ENCODE measurements around the gene COL19A1.

Gene COL19A1

DNA sequence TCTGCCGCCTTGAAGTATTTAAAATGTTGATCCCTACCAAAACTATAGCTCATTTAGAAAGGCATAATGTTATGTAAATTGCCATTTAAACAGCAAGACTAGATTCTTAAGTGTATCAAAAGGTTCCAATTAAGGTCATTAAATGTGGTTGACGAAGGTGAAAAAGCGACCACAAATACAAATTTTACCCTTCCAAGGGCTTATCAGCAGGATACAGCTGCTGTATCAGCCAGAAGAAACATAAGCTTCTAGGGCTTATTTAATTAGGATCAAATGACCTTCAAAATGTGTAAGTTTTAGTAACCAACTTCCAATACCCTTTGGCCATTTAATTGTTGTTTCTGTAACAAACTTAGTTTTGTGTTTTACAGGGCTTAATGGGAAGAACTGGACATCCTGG lies 296.6 kb downstream of the COL19A1 start:
- in situ Hi-C loops (cut with MboI; ENCODE audit: low sequenced_read_pairs): no loop called here

DNA sequence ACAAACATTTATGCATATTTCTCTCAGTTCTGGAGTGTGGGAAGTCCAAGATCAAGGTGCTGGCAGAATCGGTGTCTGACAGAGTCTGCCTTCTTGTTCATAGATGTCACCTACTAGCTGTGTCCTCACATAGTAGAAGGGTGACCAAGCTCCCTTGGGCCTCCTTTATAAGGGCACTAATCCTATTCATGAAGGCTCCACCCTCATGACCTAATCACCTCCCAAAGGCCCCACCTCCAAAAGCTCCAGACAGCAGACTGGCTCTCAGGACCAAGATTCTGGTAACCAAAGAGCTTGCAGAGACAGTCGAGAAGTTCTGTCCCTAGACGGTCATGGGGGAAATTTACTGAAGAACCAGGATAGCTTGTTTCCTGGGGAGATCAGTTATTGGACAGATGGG lies 297.4 kb downstream of the COL19A1 start:
- in situ Hi-C loops (cut with MboI; ENCODE audit: low sequenced_read_pairs): no loop called here

DNA sequence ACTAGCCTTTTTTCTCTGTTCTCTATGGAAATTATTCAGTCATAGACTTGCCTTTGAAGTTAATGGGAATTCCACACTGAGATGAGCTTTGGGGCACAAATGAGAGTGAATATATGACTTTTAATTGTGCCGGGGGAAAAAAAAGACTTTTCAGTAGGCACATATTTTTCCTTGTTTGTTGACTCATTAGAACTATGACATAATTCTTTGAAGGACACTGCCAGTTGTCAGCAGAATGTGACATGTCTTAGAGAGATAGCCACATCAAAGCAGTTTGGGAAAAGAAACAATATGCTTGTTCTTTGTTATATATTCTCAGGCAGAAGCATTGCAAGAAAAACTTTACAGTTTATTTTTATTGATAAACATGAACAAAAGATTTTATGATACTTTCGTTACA lies 298.2 kb downstream of the COL19A1 start:
- in situ Hi-C loops (cut with MboI; ENCODE audit: low sequenced_read_pairs): no loop called here

DNA sequence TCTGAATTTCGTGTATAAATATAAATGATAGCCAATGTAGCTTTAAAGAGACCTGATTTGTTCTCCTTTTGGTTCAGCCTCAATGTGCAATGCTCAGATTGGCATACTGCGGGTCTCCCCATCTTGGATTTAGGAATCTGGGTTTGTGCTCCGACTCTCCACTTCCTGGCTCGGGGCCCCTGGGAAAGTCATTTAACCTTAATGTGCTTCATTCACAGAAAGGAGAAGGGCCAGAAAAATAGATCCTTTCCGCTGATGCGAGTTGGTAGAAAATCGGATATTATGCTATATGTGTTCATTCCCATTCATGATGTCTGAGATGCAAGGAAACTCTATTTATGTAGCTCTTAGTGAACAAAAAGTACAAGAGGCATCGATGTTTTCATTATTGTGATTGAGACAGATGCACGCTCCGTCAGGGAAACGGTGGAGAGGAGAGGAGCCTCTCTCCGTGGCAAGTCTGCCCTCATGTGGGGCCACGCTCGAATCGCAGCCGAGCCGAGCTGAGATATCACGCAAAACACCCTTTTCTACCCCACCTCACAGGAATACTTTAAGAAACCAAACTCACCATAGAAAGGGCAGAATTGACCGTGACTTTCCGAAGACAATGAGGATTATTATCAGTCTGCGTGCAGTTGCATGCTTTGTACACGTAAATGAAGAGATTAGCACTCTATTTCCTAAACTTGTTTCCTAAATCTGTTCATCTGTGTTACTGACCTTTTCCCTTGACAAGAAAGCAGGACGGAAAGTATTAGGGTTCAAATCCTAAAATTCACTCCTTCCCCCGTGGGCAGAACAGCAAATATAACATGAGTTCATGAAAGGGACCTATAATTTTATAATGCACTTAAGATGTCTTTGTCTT lies 300.0 kb downstream of the COL19A1 start:
- in situ Hi-C loops (cut with MboI; ENCODE audit: low sequenced_read_pairs): no loop called here

DNA sequence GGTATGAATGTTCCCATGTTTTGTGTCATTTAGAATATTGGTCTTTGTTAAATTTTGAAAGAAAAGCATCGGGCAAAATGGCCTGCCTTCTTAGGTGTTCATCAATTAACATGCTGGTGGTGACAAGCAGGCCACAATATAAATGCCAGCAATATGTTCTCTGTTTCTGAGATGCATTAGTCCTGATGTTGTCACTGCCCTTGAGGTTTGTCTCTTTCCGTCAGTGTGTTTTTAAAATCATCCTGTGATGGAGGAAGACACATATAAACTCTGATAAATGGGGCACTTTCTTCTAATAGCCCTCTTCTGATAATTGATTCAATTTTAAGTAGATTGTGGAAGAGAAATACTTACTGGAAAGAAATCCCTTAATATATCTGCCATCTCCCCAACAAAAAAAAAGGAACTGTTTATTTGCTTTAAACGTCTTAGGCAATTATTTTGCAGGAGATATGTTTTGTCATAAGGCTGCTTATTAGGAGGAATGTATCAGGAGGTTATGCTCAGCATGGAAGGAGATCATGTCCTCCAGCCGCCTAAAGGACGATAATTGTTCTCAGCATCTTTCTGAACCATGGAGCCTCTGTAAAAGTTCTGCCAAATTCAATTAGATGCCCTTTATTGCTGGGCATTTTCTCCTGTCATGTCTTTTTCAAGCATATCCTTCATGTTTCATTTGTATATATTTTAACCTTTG lies 302.5 kb downstream of the COL19A1 start:
- in situ Hi-C loops (cut with MboI; ENCODE audit: low sequenced_read_pairs): no loop called here

DNA sequence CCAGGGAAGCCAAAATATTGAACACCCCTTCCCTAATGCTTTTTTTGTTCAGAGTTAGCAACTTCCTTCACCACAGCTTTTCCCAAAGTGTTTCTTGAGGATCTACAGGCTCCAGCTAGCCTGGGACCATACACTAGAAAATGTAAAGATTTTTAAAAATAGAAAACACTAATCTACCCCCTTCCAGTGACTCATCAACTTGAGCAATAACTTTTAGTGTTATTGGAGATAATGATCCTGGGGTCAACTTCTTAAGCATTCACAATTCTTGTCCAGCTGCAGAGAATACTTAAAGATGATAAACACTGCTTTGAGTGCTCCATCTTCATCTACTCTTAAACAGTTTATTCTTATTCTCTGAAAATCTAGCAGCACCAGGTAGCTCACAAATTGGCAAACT lies 304.9 kb downstream of the COL19A1 start:
- in situ Hi-C loops (cut with MboI; ENCODE audit: low sequenced_read_pairs): no loop called here

DNA sequence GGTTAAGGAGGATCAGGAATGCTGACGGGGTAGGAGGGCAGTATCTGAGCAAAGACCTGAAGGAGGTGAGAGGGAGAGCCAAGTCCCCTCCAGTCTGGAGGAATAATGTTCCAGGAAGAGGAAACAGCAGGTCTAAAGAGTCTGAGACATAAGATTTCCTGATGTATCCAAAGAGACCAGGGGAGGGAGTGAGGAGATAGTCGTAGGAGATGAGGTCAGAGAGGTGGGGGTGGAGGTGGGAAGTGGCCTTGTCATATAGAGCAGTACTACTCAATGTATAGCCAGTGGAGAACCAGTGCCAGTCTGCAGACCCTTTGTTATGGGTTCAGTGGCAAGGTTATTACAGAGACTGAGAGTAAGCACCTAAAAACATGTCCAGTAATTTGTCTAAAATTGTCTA lies 305.9 kb downstream of the COL19A1 start:
- in situ Hi-C loops (cut with MboI; ENCODE audit: low sequenced_read_pairs): no loop called here

DNA sequence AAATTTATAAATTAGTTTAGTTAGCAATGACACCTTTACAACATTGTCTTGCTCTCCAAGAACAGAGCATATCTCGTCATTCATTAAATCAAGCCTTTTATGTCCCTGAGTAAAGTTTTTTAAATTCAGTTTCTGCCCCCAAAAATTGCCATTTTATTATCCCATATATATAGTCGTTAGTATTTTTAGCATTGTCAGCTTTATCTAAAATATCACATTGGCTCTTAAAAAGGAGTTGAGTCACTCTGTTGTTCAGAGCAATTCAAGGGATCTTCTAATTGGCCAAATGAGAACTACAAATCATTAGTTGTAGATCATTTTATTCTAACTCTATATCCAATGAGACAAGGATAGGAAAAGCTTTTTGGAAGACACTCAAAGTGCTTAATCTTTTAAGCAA lies 309.4 kb downstream of the COL19A1 start:
- in situ Hi-C loops (cut with MboI; ENCODE audit: low sequenced_read_pairs): no loop called here

DNA sequence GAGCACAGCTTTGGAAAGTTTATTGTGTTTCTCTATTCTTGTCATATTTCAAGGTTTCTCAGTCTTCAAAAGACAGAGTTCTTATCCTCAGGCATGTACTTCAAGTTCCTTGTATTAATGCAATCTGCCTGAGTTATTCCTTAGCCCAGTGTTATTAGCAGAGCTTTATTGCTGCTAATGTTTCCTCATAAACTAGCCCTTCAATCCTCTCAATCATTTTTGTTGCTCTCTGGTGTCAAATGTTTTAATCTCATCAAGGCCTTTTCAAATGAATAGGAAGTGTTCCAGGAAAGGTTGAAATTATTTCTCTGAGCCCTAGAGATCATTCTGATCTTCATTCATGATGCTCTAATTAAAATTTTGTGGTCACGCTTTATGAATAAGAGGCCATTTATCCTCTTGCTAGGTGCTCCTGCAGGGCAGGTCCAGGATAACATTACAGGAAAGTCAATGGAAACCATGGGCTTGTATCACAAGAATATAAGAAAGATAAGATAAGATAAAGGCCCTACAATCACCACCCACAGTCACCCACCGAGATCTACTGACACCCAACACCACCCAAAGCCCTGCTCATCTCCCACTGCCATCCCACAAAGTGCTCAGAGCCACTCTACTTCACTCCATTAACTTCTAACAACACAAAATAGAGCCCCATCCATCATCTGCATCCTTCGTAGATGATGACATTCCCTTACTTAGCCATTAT lies 310.6 kb downstream of the COL19A1 start:
- in situ Hi-C loops (cut with MboI; ENCODE audit: low sequenced_read_pairs): no loop called here

DNA sequence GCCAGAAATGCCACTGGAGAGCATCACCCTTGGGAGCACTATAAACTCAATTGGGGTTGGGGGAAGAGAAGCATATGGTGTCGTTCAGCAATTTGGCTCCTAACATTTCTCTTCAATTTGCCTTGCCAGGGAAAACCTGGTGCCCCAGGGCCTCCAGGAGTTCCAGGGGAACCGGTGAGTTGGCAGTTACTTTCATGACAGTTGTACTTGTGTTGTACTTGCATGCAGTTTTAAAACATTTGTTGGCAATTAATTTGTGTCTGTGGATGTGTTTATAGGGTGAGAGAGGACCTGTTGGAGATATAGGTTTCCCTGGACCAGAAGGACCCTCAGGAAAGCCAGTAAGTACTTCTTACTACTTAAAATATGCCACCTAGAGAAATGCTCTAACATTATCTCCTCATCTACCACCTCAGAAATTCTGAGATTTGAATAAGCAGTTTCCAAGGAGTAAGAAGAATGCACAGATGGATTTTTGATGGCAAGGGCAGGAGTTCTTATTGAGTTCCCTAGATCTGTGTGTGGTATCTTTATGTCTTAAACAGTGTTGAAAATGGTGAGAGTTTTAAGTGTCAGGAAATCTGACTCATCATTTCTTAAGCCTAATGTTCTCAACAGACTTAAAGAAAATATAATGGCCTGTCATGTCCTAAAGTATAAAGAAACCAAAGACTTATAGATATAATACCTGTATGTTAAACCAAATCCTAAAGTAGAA lies 314.0 kb downstream of the COL19A1 start:
- in situ Hi-C loops (cut with MboI; ENCODE audit: low sequenced_read_pairs): no loop called here

DNA sequence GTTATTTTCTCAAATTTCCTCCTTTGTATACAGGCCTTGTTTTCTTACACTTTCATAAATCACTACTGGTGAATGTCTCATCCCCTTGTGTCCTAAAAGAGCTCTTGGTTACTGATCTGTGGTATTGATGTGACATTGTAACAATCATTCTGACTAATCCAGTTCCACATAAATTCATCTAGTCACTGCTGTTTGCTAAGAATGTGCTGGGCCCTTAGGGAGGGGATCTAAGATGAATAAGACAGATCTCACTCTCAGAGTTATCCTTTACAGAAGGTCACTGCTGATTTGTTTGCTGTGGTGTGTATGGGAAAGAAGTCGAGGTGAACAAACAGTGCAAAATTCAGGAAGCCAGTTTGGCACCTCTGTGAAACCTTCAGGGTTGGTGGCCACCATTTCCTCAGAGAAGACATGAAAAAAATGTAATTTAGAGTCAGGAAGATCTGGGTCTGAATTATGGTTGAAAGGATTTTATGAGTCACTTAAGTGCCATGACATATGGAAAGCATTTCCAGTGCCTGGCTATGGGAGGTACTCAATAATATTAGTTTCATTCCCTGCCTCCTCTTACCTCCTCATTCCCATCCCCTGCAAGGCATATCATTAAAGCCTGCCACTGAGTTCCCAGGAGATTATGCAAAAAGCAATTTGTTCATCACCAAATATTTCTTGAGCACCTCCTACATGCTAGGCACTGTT lies 314.7 kb downstream of the COL19A1 start:
- in situ Hi-C loops (cut with MboI; ENCODE audit: low sequenced_read_pairs): no loop called here

DNA sequence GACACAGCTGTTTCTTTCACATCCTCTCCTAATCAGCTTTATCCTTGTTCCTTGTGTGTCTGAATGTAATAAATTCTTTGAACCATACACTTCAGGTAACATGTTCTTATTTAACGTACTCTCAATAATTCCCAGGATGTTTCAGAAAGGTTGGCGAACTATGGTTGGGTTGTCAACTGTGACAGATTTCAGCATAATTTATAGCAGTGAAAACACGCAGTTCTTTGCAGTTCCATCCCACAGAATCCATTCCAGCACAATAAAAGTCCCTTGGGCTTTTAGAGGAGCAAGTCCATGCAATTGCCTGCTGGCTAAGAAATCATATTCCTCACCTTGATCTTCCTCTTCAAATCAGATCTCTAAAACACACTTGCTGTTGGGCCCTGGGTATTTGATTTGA lies 317.2 kb downstream of the COL19A1 start:
- in situ Hi-C loops (cut with MboI; ENCODE audit: low sequenced_read_pairs): no loop called here

DNA sequence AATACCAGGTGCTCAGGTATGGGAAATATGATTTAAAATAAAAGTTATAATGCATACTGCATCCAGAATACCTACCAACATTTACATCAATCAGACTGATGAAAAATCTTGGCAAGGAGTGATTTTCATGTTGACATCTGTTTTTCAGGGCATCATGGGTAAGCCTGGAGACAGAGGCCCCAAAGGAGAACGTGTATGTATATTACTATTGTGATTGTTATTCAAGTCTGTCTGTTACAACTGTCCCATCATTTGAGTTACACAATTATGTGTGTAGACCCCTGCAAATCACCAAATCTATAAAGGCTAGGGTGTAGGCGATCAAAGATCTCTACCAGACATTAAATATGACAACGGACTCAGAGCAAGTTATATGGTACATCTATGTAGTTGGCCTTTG lies 318.4 kb downstream of the COL19A1 start:
- in situ Hi-C loops (cut with MboI; ENCODE audit: low sequenced_read_pairs): no loop called here

DNA sequence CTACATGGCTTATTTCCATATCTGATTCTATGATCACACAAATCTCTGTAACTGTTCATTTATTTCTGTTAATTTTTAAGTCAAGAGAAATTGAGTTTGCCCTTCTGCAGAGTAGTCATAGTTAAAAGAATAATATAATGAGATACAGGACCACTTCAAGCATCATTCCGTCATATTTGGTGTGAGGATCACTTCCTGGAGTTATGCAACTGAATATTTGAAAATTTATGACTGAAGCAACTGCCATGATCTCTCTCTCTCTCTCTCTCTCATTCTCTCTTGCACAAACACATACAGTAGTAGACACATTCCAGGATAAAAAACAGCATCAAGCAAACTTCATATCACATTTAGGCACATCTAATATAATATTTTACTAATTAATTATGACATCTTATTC lies 320.1 kb downstream of the COL19A1 start:
- in situ Hi-C loops (cut with MboI; ENCODE audit: low sequenced_read_pairs): no loop called here

DNA sequence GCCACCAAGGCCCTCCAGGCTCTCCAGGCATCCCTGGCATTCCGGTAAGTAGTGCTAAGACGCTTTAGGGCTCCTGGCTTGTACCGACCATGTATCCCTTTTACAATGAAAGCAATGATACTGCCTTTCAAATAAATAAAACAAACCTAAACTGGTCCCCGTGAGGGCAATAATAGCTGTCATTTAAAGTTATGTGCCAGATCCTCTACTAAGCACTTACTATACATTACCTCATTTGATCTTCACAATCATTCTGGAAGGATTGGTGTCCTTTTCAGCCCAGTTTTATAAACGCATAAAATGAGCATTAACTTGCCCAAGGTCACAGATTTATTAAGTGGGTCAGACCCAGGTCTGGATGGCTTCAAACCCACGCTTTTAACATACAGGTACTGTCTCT lies 321.8 kb downstream of the COL19A1 start:
- in situ Hi-C loops (cut with MboI; ENCODE audit: low sequenced_read_pairs): no loop called here

DNA sequence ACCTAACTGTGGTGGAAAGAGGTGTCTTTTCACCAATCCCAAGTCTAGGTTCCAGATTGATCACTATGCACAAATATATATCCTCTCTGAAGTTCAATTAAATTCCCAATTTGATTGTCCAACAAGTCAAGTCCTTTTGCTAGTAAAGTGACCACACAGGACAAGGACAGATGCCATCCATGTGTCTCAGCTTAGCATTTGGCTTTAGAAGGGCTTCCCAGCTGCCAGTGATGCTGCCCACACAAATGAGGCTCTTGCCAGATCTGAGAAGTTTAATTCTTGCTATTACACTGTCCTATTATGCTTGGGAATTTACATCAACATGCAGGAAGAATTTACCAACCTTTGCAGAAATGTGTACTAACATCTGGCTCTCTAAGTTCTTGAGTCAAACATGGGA lies 328.1 kb downstream of the COL19A1 start:
- in situ Hi-C loops (cut with MboI; ENCODE audit: low sequenced_read_pairs): no loop called here

DNA sequence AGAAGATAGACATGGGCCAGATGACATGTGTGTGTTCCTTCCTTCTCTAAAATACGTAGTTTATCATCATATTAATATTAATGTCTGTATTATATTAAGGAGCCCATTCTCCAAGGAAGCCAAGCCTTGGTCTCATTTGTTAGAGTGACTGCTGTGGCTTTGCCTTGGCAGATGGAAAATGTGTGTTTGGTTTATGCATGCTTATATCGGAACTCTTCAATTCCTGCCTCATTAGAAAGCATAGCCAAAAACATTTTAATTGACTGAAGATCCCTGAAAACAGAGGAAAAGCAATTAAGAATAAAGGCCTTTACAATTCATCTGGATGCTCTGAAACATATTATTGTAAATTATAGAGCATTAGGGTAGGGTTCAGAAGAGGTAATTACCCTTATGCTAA lies 330.2 kb downstream of the COL19A1 start:
- in situ Hi-C loops (cut with MboI; ENCODE audit: low sequenced_read_pairs): no loop called here

DNA sequence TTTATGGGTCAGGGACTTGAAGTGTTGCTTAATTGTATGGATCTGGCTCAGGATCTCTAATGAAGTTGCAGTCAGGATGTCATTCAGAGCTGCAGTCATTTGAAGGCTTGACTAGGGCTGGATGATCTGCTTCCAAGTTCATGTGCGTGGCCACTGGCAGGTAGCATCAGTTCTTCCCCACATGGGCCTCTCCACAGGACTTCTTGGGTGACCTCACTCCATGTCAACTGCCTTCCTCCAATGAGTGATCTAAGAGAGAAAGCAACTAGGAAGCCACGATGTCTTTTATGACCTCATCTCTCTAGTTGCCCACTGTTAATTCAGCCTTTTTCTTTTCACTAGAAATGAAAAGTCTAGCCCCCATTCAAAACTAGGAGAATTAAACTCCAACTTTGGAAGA lies 332.4 kb downstream of the COL19A1 start:
- in situ Hi-C loops (cut with MboI; ENCODE audit: low sequenced_read_pairs): no loop called here

DNA sequence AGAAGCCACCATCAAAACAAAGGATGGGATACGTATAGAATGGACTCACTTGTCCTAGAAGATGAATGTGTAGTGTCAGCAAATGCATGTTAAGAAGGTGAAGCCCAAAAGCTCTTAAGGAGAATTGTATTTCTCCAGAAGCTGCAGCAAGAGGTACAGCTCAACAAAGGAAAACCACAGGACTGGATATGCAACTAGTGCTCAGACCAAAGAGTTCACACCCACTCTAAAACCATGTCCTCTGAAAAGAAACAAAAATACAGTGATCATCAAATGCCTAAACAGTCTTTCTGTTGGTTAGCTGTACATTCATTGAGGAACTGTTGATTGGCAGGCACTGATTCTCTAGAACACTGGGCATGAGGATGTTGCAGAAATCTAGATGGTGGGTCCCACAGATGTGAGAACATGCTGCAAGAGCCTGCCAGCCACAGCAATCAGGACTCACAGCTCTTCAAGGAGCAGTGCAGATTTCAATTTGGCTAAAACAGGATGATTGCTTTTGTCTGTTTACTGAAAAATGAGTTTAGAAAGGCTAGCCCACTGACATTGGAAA lies 342.0 kb downstream of the COL19A1 start:
- in situ Hi-C loops (cut with MboI; ENCODE audit: low sequenced_read_pairs): no loop called here

DNA sequence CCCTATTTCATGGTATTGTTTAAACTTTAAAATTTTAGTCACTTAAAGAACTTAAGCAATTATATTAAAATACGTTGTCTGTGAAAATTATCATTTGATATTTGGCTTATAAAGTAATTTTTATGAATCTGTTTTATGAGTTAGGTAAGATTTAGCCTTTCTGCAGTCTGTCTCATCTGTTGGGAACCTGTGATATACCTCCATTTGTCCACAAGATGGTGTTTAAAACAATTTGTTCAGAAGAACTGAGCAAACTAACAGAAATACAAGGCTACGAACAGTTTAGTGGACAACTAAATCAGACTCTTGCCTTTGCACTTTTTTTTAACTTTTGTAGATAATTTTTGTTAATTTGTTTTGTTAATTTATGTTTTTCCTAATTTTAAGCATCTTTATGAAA lies 344.1 kb downstream of the COL19A1 start:
- in situ Hi-C loops (cut with MboI; ENCODE audit: low sequenced_read_pairs): no loop called here

All from HL-60/S4 (cell line).